Gastrocnemius medialis (tissue), 4 donors: ENCODE results near the gene ETV6. TPM values are rescaled to one million over a fixed set of nuclear protein-coding genes. Genes with fewer than 3 reads are reported as not detected.
A peak's percentile ranks its signal among the peaks of the same experiment; 100 is the strongest.

Experiments
- ATAC-seq, 2 donors: fragments of 150-250 bp; one replicate each; pipeline ENCODE4 v1.9.1; 2016
- DNase-seq, 2 donors: peaks; one replicate each; pipeline ENCODE4 v3.0.0-alpha.2; 2019
- H3K27ac ChIP-seq, 4 donors: fragments of 200-600 bp; sonication (generic); 1 replicate in 1 of 4; 2 replicates in 3 of 4; pipeline ENCODE4 v1.5.1; 2016 to 2018; ENCODE audit warnings: mild to moderate bottlenecking in 2 of 4, moderate library complexity in 1 of 4
- H3K27me3 ChIP-seq, 3 donors: fragments of 200-600 bp; sonication (generic) in 2 of 3; 1 replicate in 1 of 3; 2 replicates in 2 of 3; pipeline versions ENCODE4 v1.5.1 to v1.6.0; 2016 to 2019; ENCODE audit warnings: mild to moderate bottlenecking in 1 of 3, moderate library complexity in 1 of 3
- H3K36me3 ChIP-seq, 2 donors: fragments of 200-600 bp; sonication (generic) in 1 of 2; one replicate each; pipeline ENCODE4 v1.5.1; 2017 to 2018
- H3K4me1 ChIP-seq, 2 donors: fragments of 200-600 bp; sonication (generic) in 1 of 2; one replicate each; pipeline ENCODE4 v1.5.1; 2016 to 2017; ENCODE audit warnings: mild to moderate bottlenecking in 2 of 2
- H3K4me3 ChIP-seq, 4 donors: fragments of 200-600 bp; sonication (generic) in 3 of 4; 1 replicate in 1 of 4; 2 replicates in 3 of 4; pipeline ENCODE4 v1.5.1; 2016 to 2019; ENCODE audit warnings: mild to moderate bottlenecking in 2 of 4
- H3K9me3 ChIP-seq, 3 donors: fragments of 200-600 bp; sonication (generic) in 2 of 3; 1 replicate in 1 of 3; 2 replicates in 2 of 3; pipeline ENCODE4 v1.5.1; 2016 to 2019
- POLR2A ChIP-seq, 2 donors: fragments of 450-650 bp; IDR thresholded peaks; one replicate each; pipeline ENCODE4 v1.6.1; 2017; ENCODE audit warnings: antibody characterized with exemption in 2 of 2, mild to moderate bottlenecking in 2 of 2, moderate library complexity in 2 of 2
- in situ Hi-C, 4 donors: fragments of 200-750 bp; cut with MboI; loops; one replicate each; pipeline versions ENCODE4 v1.15.0 to v1.8.0; 2017; ENCODE audit warnings: low sequenced_read_pairs in 4 of 4
- intact Hi-C: fragments of 100-400 bp; cut with DNase I; formaldehyde crosslinking; loops from one replicate; pipeline ENCODE4 v1.15.1; 2023; ENCODE audit warnings: low total_unique reads
- total RNA-seq, 4 donors: library from RNA; depleted of rRNA; stranded (reverse); fragments of >200 nt; gene quantifications; one replicate each; pipeline versions ENCODE4 v1.1.0 to v1.2.3, GENCODE V29; 2016
- TF ChIP-seq, protein P1 (sequence below), 5 experiments: fragments of 450-650 bp in 3 of 5; fragments of 200-600 bp in 2 of 5; sonication (generic) in 2 of 5; IDR thresholded peaks in 4 of 5; conservative IDR thresholded peaks in 1 of 5; 1 replicate in 4 of 5; 2 replicates in 1 of 5; pipeline ENCODE4 v1.5.1; 2016 to 2019; ENCODE audit warnings: antibody characterized with exemption in 5 of 5, mild to moderate bottlenecking in 3 of 5, moderate library complexity in 3 of 5

ETV6 gene
- total RNA-seq, 4 donors from 2014 or later, result 2.8 to 5.9 (median 3.3) TPM

DNA sequence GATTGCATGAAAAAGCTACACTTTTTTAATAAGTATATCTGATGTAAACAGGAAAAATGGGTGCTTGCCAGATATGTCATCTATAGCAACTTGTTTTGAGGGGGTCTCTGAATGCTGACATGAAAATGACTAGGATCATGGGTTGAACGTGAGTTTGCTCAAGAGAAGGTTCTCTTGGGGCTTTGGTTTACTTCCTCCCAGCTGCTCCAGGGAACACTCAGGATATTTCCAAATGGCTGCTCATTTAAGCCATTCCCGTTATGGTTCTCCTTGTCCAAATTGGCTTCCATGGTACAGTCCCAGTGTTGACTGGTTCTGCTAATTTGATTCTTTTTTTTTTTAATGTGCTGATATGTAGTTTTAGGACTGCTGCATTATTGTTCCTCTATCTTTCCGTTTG lies 118.3 kb downstream of the ETV6 start:
- in situ Hi-C loops (no loop called here), intact Hi-C loops (no loop called here)
- H3K27ac ChIP-seq, result peak overlapping the region in 1 of 4 donors; percentile 15
- peaks cover 12 to 42% of the 10 kb centered on the region in 2 donors for H3K4me1 ChIP-seq
- no peak for TF ChIP-seq POLR2A (IDR thresholded peaks at IDR 0.05)
- TF ChIP-seq, protein P1, sequence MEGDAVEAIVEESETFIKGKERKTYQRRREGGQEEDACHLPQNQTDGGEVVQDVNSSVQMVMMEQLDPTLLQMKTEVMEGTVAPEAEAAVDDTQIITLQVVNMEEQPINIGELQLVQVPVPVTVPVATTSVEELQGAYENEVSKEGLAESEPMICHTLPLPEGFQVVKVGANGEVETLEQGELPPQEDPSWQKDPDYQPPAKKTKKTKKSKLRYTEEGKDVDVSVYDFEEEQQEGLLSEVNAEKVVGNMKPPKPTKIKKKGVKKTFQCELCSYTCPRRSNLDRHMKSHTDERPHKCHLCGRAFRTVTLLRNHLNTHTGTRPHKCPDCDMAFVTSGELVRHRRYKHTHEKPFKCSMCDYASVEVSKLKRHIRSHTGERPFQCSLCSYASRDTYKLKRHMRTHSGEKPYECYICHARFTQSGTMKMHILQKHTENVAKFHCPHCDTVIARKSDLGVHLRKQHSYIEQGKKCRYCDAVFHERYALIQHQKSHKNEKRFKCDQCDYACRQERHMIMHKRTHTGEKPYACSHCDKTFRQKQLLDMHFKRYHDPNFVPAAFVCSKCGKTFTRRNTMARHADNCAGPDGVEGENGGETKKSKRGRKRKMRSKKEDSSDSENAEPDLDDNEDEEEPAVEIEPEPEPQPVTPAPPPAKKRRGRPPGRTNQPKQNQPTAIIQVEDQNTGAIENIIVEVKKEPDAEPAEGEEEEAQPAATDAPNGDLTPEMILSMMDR (IDR thresholded peaks at IDR 0.05 in 4 of 5, conservative IDR thresholded peaks at IDR 0.05 in 1 of 5), result no peak
- no peaks in the 10 kb centered on the region for H3K36me3 ChIP-seq
- DNase-seq (no peak), ATAC-seq (no peak)
- H3K4me3 ChIP-seq, result no peak overlapping the region
- no peaks in the 10 kb centered on the region for H3K27me3 ChIP-seq
- H3K9me3 ChIP-seq, result no peaks in the 10 kb centered on the region

- H3K36me3 ChIP-seq, result no peaks in the 10 kb centered on the region
- intact Hi-C loops (no loop called here), in situ Hi-C loops (no loop called here)
- ATAC-seq (no peak), DNase-seq (no peak)
- H3K4me3 ChIP-seq, result no peak overlapping the region
- H3K4me1 ChIP-seq, result peaks cover 12 to 42% of the 10 kb centered on the region in 2 donors
- no peak overlapping the region for H3K27ac ChIP-seq
- no peak for TF ChIP-seq POLR2A (IDR thresholded peaks at IDR 0.05)
- TF ChIP-seq, protein P1 (IDR thresholded peaks at IDR 0.05 in 4 of 5, conservative IDR thresholded peaks at IDR 0.05 in 1 of 5), result no peak
- no peaks in the 10 kb centered on the region for H3K27me3 ChIP-seq
- H3K9me3 ChIP-seq, result no peaks in the 10 kb centered on the region
Observed at GRCh38 chr12:11768233-11768965, 118.9 kb downstream of the ETV6 start.

DNA sequence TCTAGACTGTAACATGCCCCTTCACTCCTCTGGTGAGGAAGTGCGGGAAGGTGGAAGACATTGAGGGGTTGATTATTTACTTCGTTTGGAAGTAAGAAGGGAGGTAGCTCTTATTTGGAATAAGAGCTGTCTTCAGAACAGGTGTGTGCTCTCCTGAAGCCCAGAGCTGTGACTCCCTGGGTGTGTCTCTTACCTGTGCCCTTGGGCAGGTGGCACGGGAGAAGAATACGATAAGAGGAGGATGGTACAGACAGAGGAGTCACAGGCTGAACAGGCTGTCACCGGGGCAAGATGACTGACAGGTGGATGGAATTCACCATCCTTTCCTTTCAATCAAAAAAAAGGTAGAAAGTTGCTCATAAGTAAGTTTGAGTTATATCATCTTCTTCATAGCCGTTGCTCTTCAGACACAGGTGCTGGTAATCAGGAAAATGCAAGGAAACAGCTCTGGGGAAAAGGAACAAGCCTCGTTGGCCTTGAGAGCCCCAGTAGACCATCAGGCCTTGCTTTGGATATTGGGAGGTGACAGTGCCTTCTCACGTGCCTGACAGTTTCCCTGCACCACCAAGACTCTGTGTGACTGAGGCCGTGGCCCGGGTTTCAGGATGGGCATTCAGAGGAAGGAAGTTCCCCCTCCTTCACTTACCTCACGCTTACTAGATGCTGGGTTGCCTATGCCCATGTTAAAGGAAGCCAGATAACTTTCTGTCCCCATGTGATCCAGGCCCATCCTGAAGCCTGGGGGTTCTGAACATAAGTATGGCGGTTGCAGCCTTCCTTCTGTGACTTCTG lies 120.4 kb downstream of the ETV6 start:
- DNase-seq, result no peak
- in situ Hi-C loops (no loop called here), intact Hi-C loops (no loop called here)
- Histone ChIP-seq H3K27me3 (no peaks in the 10 kb centered on the region), H3K4me3 (no peak overlapping the region), H3K27ac (no peak overlapping the region), H3K4me1 (peaks cover 12 to 42% of the 10 kb centered on the region in 2 donors), H3K9me3 (no peaks in the 10 kb centered on the region), H3K36me3 (no peaks in the 10 kb centered on the region)
- TF ChIP-seq, protein P1 (IDR thresholded peaks at IDR 0.05 in 4 of 5, conservative IDR thresholded peaks at IDR 0.05 in 1 of 5), result no peak
- TF ChIP-seq POLR2A (IDR thresholded peaks at IDR 0.05), result no peak
- ATAC-seq, result no peak

DNA sequence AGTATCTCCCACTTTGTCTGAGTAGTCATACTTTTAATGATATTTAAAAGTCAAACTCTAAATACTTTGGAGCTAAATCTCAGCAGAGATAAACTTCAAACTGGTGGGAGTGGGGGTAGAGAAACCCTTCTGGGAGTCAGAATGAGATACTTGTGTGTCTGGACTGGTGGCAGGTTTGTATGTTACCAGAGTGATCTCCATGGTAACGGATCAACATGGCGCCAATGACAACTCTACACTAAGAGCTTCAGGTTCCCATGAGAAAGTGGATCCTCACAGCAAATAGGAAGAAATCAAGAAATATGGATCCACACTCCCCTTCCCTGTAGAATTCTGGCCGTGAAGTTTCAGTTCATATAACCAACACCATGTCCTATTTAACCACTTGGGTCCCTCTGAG lies 121.9 kb downstream of the ETV6 start:
- Histone ChIP-seq H3K27ac (no peak overlapping the region), H3K4me3 (no peak overlapping the region), H3K9me3 (no peaks in the 10 kb centered on the region), H3K36me3 (no peaks in the 10 kb centered on the region), H3K4me1 (peaks cover 8 to 30% of the 10 kb centered on the region in 2 donors), H3K27me3 (no peaks in the 10 kb centered on the region)
- in situ Hi-C loops, result no loop called here
- ATAC-seq (no peak), DNase-seq (no peak)
- TF ChIP-seq, protein P1 (IDR thresholded peaks at IDR 0.05 in 4 of 5, conservative IDR thresholded peaks at IDR 0.05 in 1 of 5), result no peak
- TF ChIP-seq POLR2A (IDR thresholded peaks at IDR 0.05), result no peak
- intact Hi-C loops, result no loop called here
